Heart left ventricle (tissue), 13 donors: ENCODE data around the gene P4HA3.

Source experiments
- POLR2A ChIP-seq, 2 donors: fragments of 450-650 bp; IDR thresholded peaks; one replicate each; pipeline ENCODE4 v1.6.1; 2017; ENCODE audit warnings: antibody characterized with exemption in 2 of 2, mild to moderate bottlenecking in 2 of 2, moderate library complexity in 2 of 2
- TF ChIP-seq, protein P1 (sequence below), 12 donors: fragments of 200-600 bp; sonication (generic) in 4 of 12; IDR thresholded peaks; one replicate each; pipeline versions ENCODE4 v1.5.0 to v1.8.0; 2018 to 2022; ENCODE audit warnings: antibody characterized with exemption in 12 of 12, mild to moderate bottlenecking in 5 of 12
- donor health status: ischemic (EF 13 %, LVEDD 7.1; RV severe dilation, severe dysfunction).
- donor health status: DM: no; HTN: yes; CAD: no.
- donor health status: DM: no; HTN: no; CAD: no.
- donor health status: ischemic (EF 25% LVEDD 6.9; RV normal size, moderate dysfunction).
- donor health status: ischemic (EF 25% LVEDD 5.7; RV mildly dilated, moderate dysfunction).
- donor health status: ischemic (EF 35%, LVEDD 5.7; RV mildly dilated, moderate dysfunction).
- donor health status: nonischemic (EF 11% LVEDD 7.7; RV severe dilation, severe dysfunction).
- donor health status: DM: yes; HTN: yes; CAD: no.
- donor health status: PGD.
- donor health status: ischemic (EF 29% LVEDD 5.4; RV normal size, mild dysfunction).
- donor health status: nonischemic (EF 23%, LVEDD 6.1; RV moderate dilation, normal function).

DNA sequence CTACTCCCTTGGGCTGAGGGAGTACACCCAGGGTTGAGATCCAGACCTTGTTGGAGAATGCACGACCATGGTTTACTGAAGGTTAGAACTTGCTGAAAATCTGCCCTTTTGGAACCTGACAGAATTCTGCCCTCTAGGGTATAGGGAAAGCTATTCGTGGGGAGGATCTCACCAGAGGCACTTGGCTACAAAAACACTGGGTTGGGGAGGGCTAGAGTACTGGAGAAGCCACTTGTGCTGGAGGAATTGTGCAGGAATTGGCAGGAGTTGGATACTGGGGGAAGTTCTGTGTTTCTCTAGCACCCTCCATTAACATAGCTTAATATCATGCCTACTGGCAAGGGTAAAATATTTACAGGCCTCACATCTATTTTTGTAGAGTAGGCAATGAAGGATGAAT lies 84.5 kb downstream of the P4HA3 start:
- TF ChIP-seq, protein P1, sequence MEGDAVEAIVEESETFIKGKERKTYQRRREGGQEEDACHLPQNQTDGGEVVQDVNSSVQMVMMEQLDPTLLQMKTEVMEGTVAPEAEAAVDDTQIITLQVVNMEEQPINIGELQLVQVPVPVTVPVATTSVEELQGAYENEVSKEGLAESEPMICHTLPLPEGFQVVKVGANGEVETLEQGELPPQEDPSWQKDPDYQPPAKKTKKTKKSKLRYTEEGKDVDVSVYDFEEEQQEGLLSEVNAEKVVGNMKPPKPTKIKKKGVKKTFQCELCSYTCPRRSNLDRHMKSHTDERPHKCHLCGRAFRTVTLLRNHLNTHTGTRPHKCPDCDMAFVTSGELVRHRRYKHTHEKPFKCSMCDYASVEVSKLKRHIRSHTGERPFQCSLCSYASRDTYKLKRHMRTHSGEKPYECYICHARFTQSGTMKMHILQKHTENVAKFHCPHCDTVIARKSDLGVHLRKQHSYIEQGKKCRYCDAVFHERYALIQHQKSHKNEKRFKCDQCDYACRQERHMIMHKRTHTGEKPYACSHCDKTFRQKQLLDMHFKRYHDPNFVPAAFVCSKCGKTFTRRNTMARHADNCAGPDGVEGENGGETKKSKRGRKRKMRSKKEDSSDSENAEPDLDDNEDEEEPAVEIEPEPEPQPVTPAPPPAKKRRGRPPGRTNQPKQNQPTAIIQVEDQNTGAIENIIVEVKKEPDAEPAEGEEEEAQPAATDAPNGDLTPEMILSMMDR (IDR thresholded peaks at IDR 0.05), result peak in 1 of 12 donors; percentile 4
- no peak for TF ChIP-seq POLR2A (IDR thresholded peaks at IDR 0.05)
